H1 (cell line): ENCODE data around the gene KIFC1. TPM values are rescaled to one million over a fixed set of nuclear protein-coding genes. Genes with fewer than 3 reads are reported as not detected.

ENCODE experiments used
- CEBPB ChIP-seq: IDR thresholded peaks from 2 replicates; pipeline ENCODE4 v1.6.1; 2012; ENCODE audit warnings: low read depth, low read length
- EGR1 ChIP-seq: IDR thresholded peaks from 2 replicates; pipeline ENCODE4 v1.6.1; 2011; ENCODE audit warnings: low read depth, low read length, borderline replicate concordance
- NRF1 ChIP-seq: IDR thresholded peaks from 2 replicates; pipeline ENCODE4 v1.6.1; 2011; ENCODE audit warnings: mild to moderate bottlenecking, low read depth, low read length, improper control_type of control experiment
- POU5F1 ChIP-seq: IDR thresholded peaks from 2 replicates; pipeline ENCODE4 v1.6.1; 2011; ENCODE audit warnings: low read depth, mild to moderate bottlenecking, low read length, moderate library complexity
- polyA plus RNA-seq, 7 experiments: library from polyadenylated mRNA; depleted of rRNA in 3 of 7; stranded (reverse) in 5 of 7; unstranded in 2 of 7; fragments of >200 nt in 5 of 7; fragments of 200-250 nt in 2 of 7; gene quantifications; 1 replicate in 5 of 7; 2 replicates in 1 of 7; 4 replicates in 1 of 7; pipeline versions ENCODE4 v1.2.1 to v1.2.3, GENCODE V29; 2011 to 2013; ENCODE audit warnings: missing spikeins in 2 of 7, mixed read lengths in 2 of 7
- total RNA-seq: library from RNA; stranded (reverse); fragmentation: NEBNext Ultra II Directional; extraction: Animal tissue kit (Norgen Biotek cat#: 25700); gene quantifications from 2 replicates; pipeline ENCODE4 v1.2.1, GENCODE V29; 2021

Gene KIFC1
- total and polyA plus RNA-seq, 2 of the 8 experiments (the other 6 are each of a cell fraction or from before 2014, with no cell fraction given), result 46.6 to 64.3 TPM

DNA sequence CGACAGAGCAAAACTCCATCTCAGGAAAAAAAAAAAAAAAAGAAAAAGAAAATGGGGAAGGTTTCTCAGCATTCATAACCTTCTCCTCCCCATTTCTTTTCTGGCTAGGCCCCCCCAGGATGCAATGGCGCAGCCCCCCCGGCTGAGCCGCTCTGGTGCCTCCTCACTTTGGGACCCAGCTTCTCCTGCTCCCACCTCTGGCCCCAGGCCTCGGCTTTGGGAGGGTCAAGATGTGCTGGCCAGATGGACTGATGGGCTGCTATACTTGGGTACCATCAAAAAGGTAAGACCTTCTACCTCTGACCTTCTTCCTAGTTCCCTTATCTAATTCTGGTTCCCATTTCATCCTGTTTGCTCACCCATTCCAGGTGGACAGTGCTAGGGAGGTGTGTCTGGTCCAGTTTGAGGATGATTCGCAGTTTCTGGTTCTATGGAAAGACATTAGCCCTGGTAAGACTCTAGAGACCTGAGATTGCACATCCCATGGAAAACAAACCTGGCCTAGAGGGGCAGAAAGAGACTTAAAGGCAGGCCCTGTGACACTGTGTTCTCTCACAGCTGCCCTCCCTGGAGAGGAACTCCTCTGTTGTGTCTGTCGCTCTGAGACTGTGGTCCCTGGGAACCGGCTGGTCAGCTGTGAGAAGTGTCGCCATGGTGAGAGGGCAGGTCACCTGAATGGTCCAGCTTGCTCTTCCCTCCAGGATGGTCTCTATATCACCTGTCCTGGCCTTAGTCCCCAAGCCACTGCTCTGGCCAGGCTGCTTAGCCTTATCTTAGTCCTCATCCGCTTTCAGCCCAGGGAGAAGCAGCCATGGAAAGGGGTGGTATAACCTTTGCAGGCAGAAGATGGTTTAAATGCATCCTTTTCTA is 20.8 kb downstream of the KIFC1 start (continued):
- no peak for TF ChIP-seq NRF1
- no peak for TF ChIP-seq EGR1
- no peak for TF ChIP-seq CEBPB
- no peak for TF ChIP-seq POU5F1
